Pancreas (tissue), 10 donors: Measurements from ENCODE around the gene FRZB. TPM values are rescaled to one million over a fixed set of nuclear protein-coding genes. Genes with fewer than 3 reads are reported as not detected.
A peak's percentile ranks its signal among the peaks of the same experiment; 100 is the strongest.

Experiments
- ATAC-seq, 4 donors: fragments of 200-7000 bp; cut with Tn5 transposase; one replicate each; pipeline versions ENCODE4 v1.8.0 to v1.9.1; 2020; ENCODE audit warnings: mild to moderate bottlenecking in 4 of 4, moderate library complexity in 4 of 4
- DNase-seq, 6 donors: peaks; one replicate each; pipeline ENCODE4 v3.0.0-alpha.2; 2020
- FAIRE-seq: peaks from 2 replicates; lab custom pipeline; 2012; peaks lifted over from hg19 to GRCh38; lab: Jason Lieb, UNC
- H3K27ac ChIP-seq, 4 donors: fragments of 200-600 bp; sonication (generic); 1 replicate in 3 of 4; 2 replicates in 1 of 4; pipeline versions ENCODE4 v1.5.0 to v1.8.0; 2020
- H3K27me3 ChIP-seq, 4 donors: fragments of 200-600 bp; one replicate each; pipeline ENCODE4 v1.8.0; 2021
- H3K36me3 ChIP-seq, 3 donors: fragments of 200-600 bp; sonication (generic) in 1 of 3; one replicate each; pipeline versions ENCODE4 v1.5.0 to v1.8.0; 2020 to 2021
- H3K4me1 ChIP-seq, 3 donors: fragments of 200-600 bp; one replicate each; pipeline ENCODE4 v1.8.0; 2021
- H3K4me3 ChIP-seq, 4 donors: fragments of 200-600 bp; sonication (generic) in 2 of 4; one replicate each; pipeline versions ENCODE4 v1.5.0 to v1.8.0; 2020 to 2021
- H3K9me3 ChIP-seq, 4 donors: fragments of 200-600 bp; one replicate each; pipeline ENCODE4 v1.8.0; 2021
- CTCF ChIP-seq, 4 donors: fragments of 200-600 bp; sonication (generic) in 3 of 4; IDR thresholded peaks; one replicate each; pipeline versions ENCODE4 v1.5.0 to v1.8.0; 2021; ENCODE audit warnings: antibody characterized with exemption in 4 of 4
- WGBS, 2 donors: extraction: QIAGEN DNeasy Blood & Tissue Kit; methylation state at CpG; one replicate each; pipeline ENCODE4 v1.1.7; 2013; 5-methylcytosine and 5-hydroxymethylcytosine counted together
- intact Hi-C, 3 donors: fragments of 100-400 bp; cut with DNase I; formaldehyde crosslinking; loops; one replicate each; pipeline versions ENCODE4 v1.11.1 to v1.14.2; 2022
- polyA plus RNA-seq, 2 donors: library from polyadenylated mRNA; stranded (reverse); fragments of 200-250 nt; gene quantifications; one replicate each; pipeline ENCODE4 v1.2.3, GENCODE V29; 2013
- total RNA-seq, 6 donors: library from RNA; stranded (reverse); fragmentation: NEBNext Ultra II Directional in 4 of 6; extraction: Animal tissue kit (Norgen Biotek cat#: 25700) in 4 of 6; gene quantifications; one replicate each; pipeline versions ENCODE4 v1.2.1 to v1.2.4, GENCODE V29; 2021 to 2023
- donor health status: healthy with polysubstance abuse.
- donor health status: DM: no; HTN: no; CAD: no; lungs with moderate emphysema.
- donor health status: DM: no; HTN: no; CAD: no.
- donor health status: control.
- donor health status: control.
- donor health status: Bipolar disorder and iron deficiency.
- donor health status: DM: yes; HTN: yes; CAD: no.
- donor health status: DM: no; HTN: no; CAD: no.
- donor health status: DM: no; HTN: no; CAD: no.
- donor health status: DM: yes; HTN: yes; CAD: no.

The FRZB gene
- total and polyA plus RNA-seq, 8 donors = 0.35 to 3.5 (median 0.78) TPM

GRCh38 chr2:182852090-182852489 is 14.3 kb downstream of the FRZB start:
- no peak overlapping the region for H3K27ac ChIP-seq
- no peaks in the 10 kb centered on the region for H3K9me3 ChIP-seq
- WGBS, 2 donors = 68 to 71% methylated on average over 1 of the region's 1 CpG
- ATAC-seq = no peak
- no peak for DNase-seq
- H3K27me3 ChIP-seq = no peaks in the 10 kb centered on the region
- TF ChIP-seq CTCF (IDR thresholded peaks at IDR 0.05) = no peak
- no peak overlapping the region for H3K4me3 ChIP-seq
- intact Hi-C loops = no loop called here
- FAIRE-seq = no peak
- no peaks in the 10 kb centered on the region for H3K4me1 ChIP-seq
- no peaks in the 10 kb centered on the region for H3K36me3 ChIP-seq

- intact Hi-C loops = no loop called here
- FAIRE-seq = no peak
- Histone ChIP-seq H3K27ac (no peak overlapping the region), H3K4me1 (no peaks in the 10 kb centered on the region), H3K27me3 (no peaks in the 10 kb centered on the region), H3K4me3 (no peak overlapping the region), H3K9me3 (no peaks in the 10 kb centered on the region), H3K36me3 (no peaks in the 10 kb centered on the region)
- no peak for TF ChIP-seq CTCF (IDR thresholded peaks at IDR 0.05)
- peak in 3 of 4 donors; percentile 34 to 50 (median 47) for ATAC-seq
- no peak for DNase-seq
- WGBS, 2 donors = 17 to 19% methylated on average over 3 of the region's 3 CpGs
Measured at GRCh38 chr2:182845794-182846417, 20.5 kb downstream of the FRZB start.

GRCh38 chr2:182836451-182836850 is 30.0 kb downstream of the FRZB start:
- Histone ChIP-seq H3K27me3 (no peaks in the 10 kb centered on the region), H3K9me3 (no peaks in the 10 kb centered on the region), H3K27ac (no peak overlapping the region), H3K4me1 (no peaks in the 10 kb centered on the region), H3K4me3 (no peak overlapping the region), H3K36me3 (no peaks in the 10 kb centered on the region)
- no peak for FAIRE-seq
- ATAC-seq = no peak
- 93 to 94% methylated on average over 3 of the region's 3 CpGs for WGBS, 2 donors
- no peak for DNase-seq
- no peak for TF ChIP-seq CTCF (IDR thresholded peaks at IDR 0.05)
- intact Hi-C loops = no loop called here

- H3K4me1 ChIP-seq = no peaks in the 10 kb centered on the region
- DNase-seq = no peak
- no peaks in the 10 kb centered on the region for H3K9me3 ChIP-seq
- TF ChIP-seq CTCF (IDR thresholded peaks at IDR 0.05) = no peak
- H3K27ac ChIP-seq = no peak overlapping the region
- FAIRE-seq = no peak
- no peaks in the 10 kb centered on the region for H3K27me3 ChIP-seq
- intact Hi-C loops = no loop called here
- H3K4me3 ChIP-seq = no peak overlapping the region
- ATAC-seq = no peak
- H3K36me3 ChIP-seq = no peaks in the 10 kb centered on the region
- WGBS, 2 donors = 62 to 80% methylated on average over 1 of the region's 1 CpG
Measured at GRCh38 chr2:182834293-182834692, 32.1 kb downstream of the FRZB start.

GRCh38 chr2:182833084-182833854 is 33.2 kb downstream of the FRZB start:
- Histone ChIP-seq H3K4me3 (no peak overlapping the region), H3K9me3 (no peaks in the 10 kb centered on the region), H3K4me1 (no peaks in the 10 kb centered on the region), H3K36me3 (no peaks in the 10 kb centered on the region), H3K27ac (no peak overlapping the region), H3K27me3 (no peaks in the 10 kb centered on the region)
- intact Hi-C loops = no loop called here
- 83 to 88% methylated on average over 9 of the region's 9 CpGs for WGBS, 2 donors
- DNase-seq (no peak), FAIRE-seq (no peak), ATAC-seq (no peak)
- no peak for TF ChIP-seq CTCF (IDR thresholded peaks at IDR 0.05)
